AG04449 (cell line): ENCODE results near the gene DNAJC16.
"Not testable (repeated sequence)": the region's sequence is repeated elsewhere in the genome, so short reads cannot be mapped to it uniquely, and the experiment has no call there.

Experiments
- CTCF ChIA-PET: fragments of 350-600 bp; formaldehyde crosslinking; extraction: SDS; loops from one replicate; lab custom pipeline; 2021; ENCODE audit warnings: antibody characterized with exemption; lab: Yijun Ruan, JAX
- POLR2A ChIA-PET: fragments of 400-600, 350-600 bp; formaldehyde crosslinking; extraction: SDS; loops from one replicate; lab custom pipeline; 2020; ENCODE audit warnings: antibody characterized with exemption, inconsistent platforms; lab: Yijun Ruan, JAX
- DNase-seq: peaks from one replicate; pipeline ENCODE4 v3.0.0-alpha.2; 2010; ENCODE audit warnings: low read depth, low spot score
- H3K4me3 ChIP-seq: 2 replicates; pipeline ENCODE4 v1.5.1; 2011; ENCODE audit warnings: low read depth, mild to moderate bottlenecking, control low read depth, low read length
- CTCF ChIP-seq: IDR thresholded peaks from one replicate; pipeline ENCODE4 v1.5.1; 2011; ENCODE audit warnings: mild to moderate bottlenecking, moderate library complexity, low read length, control low read depth, inconsistent platforms; ENCODE audit not compliant: insufficient read depth; ENCODE audit errors: missing control alignments

The DNAJC16 gene

GRCh38 chr1:15508700-15509487 is 17.8 kb upstream of the DNAJC16 start:
- no peak overlapping the region for H3K4me3 ChIP-seq
- CTCF ChIA-PET: interaction anchor here (1.0 to 1.4 kb wide), 3 partner anchors 9 to 204 kb away, joined by 3 to 5 read pairs (median 5); no protein-coding TSS in a partner anchor
- TF ChIP-seq CTCF: no peak
- no peak for DNase-seq
- POLR2A ChIA-PET: no interaction called here

GRCh38 chr1:15509586-15509985 is 17.1 kb upstream of the DNAJC16 start:
- ChIA-PET POLR2A (no interaction called here), CTCF (interaction anchor here (0.8 to 1.4 kb wide), 2 partner anchors 8 to 10 kb away, joined by 4 to 5 read pairs; no protein-coding TSS in a partner anchor)
- TF ChIP-seq CTCF: no peak

GRCh38 chr1:15510611-15511405 is 15.8 kb upstream of the DNAJC16 start:
- TF ChIP-seq CTCF: no peak
- POLR2A ChIA-PET: no interaction called here
- H3K4me3 ChIP-seq: no peak overlapping the region
- no peak for DNase-seq
- CTCF ChIA-PET: interaction anchor here (1.1 kb wide), 1 partner anchor 79 kb away, joined by 4 read pairs; no protein-coding TSS in a partner anchor

More at GRCh38 chr1:15509586-15509985, 17.1 kb upstream of the DNAJC16 start:
- no peak for DNase-seq
- no peak overlapping the region for H3K4me3 ChIP-seq

- H3K4me3 ChIP-seq: no peak overlapping the region
- TF ChIP-seq CTCF: no peak
- POLR2A ChIA-PET: no interaction called here
- DNase-seq: no peak
- CTCF ChIA-PET: interaction anchor here (0.7 to 1.9 kb wide), 5 partner anchors 9 to 190 kb away, joined by 3 to 7 read pairs (median 3); no protein-coding TSS in a partner anchor
Observed at GRCh38 chr1:15513192-15513591, 13.5 kb upstream of the DNAJC16 start.

- CTCF ChIA-PET: interaction anchor here (0.8 to 1.9 kb wide), 2 partner anchors 10 to 14 kb away, joined by 3 to 7 read pairs; no protein-coding TSS in a partner anchor
- POLR2A ChIA-PET: no interaction called here
- no peak overlapping the region for H3K4me3 ChIP-seq
- TF ChIP-seq CTCF: no peak
- DNase-seq: no peak
Observed at GRCh38 chr1:15513919-15514318, 12.7 kb upstream of the DNAJC16 start.

- CTCF ChIA-PET: interaction anchor here (1.9 kb wide), 1 partner anchor 11 kb away, joined by 7 read pairs; no protein-coding TSS in a partner anchor
- POLR2A ChIA-PET, DNase-seq, H3K4me3 ChIP-seq: not testable (repeated sequence)
Observed at GRCh38 chr1:15514557-15514956, 12.1 kb upstream of the DNAJC16 start.
